H1 (cell line): ENCODE results near the gene RNF166. TPM values are rescaled to one million over a fixed set of nuclear protein-coding genes. Genes with fewer than 3 reads are reported as not detected.

Source experiments
- ASH2L ChIP-seq: fragments of 200-600, 300-600 bp; sonication (generic); IDR thresholded peaks from one replicate; pipeline ENCODE4 v1.7.1; 2017; ENCODE audit warnings: low read length
- CTBP2 ChIP-seq: IDR thresholded peaks from 2 replicates; pipeline ENCODE4 v1.7.0; 2011; ENCODE audit warnings: borderline replicate concordance, mild to moderate bottlenecking, moderate library complexity, mixed read lengths, low read length; ENCODE audit not compliant: insufficient read depth, insufficient read length
- HDAC6 ChIP-seq: IDR thresholded peaks from one replicate; pipeline ENCODE4 v1.7.1; 2012; ENCODE audit warnings: low read depth, mild to moderate bottlenecking, inconsistent platforms, low read length, moderate library complexity
- JUN ChIP-seq: IDR thresholded peaks from 2 replicates; pipeline ENCODE4 v1.6.1; 2011; ENCODE audit warnings: low read depth, mild to moderate bottlenecking, improper control_type of control experiment, low read length
- SP2 ChIP-seq: IDR thresholded peaks from 2 replicates; pipeline ENCODE4 v1.6.1; 2012; ENCODE audit warnings: mild to moderate bottlenecking, low read length, inconsistent platforms
- TEAD4 ChIP-seq: IDR thresholded peaks from 2 replicates; pipeline ENCODE4 v1.6.1; 2012; ENCODE audit warnings: low read depth, low read length, inconsistent platforms, mixed read lengths
- polyA plus RNA-seq, 7 experiments: library from polyadenylated mRNA; depleted of rRNA in 3 of 7; stranded (reverse) in 5 of 7; unstranded in 2 of 7; fragments of >200 nt in 5 of 7; fragments of 200-250 nt in 2 of 7; gene quantifications; 1 replicate in 5 of 7; 2 replicates in 1 of 7; 4 replicates in 1 of 7; pipeline versions ENCODE4 v1.2.1 to v1.2.3, GENCODE V29; 2011 to 2013; ENCODE audit warnings: missing spikeins in 2 of 7, mixed read lengths in 2 of 7
- total RNA-seq: library from RNA; stranded (reverse); fragmentation: NEBNext Ultra II Directional; extraction: Animal tissue kit (Norgen Biotek cat#: 25700); gene quantifications from 2 replicates; pipeline ENCODE4 v1.2.1, GENCODE V29; 2021

The RNF166 gene
- total and polyA plus RNA-seq, 2 of the 8 experiments (the other 6 are each of a cell fraction or from before 2014, with no cell fraction given), result 29.8 to 31.2 TPM

DNA sequence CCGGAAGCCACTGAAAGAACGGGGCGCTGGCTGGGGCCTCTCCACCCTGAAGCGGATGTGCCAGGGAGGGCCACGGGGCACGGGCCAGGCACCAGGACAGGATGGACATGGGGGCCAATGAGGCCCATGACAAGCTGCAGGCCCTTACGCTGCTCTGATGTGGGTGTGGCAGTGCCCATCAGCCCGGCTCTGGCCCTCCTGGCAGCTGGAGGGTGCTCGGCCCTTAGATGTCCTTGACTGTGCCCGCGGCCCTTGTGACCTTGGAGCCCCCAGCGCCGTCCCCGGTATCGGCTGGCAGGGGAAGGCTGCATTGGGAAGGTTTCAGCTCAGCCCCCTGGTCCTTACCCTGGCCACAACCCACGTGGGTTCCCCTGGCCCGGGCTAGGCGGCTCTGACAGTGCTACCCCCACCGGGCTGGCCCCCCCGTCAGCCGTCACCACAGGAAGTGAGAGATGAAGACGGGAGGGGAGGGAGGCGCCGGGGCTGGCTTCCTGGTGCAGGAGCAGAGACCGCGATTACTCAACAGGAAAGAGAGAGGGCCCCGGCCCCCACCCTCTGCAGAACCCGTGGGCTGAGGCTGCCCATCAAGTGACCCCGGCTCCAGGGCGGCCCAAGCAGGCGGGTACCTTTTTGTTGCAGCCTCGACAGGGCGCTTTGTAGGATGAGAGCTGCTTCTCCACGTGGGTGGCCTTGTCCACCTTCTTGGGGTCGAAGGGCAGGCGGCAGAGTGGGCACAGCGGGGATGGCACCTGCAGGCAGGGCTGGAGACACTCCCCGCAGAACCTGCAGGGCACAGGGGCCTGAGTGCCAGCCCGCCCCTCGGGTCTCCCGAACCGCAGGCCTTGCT lies 5.3 kb downstream of the RNF166 start (continued):
- TF ChIP-seq CTBP2, result no peak
- TF ChIP-seq ASH2L, result no peak
- no peak for TF ChIP-seq JUN
- no peak for TF ChIP-seq SP2
- no peak for TF ChIP-seq HDAC6
- TF ChIP-seq TEAD4, result no peak
